Stimulated activated CD8-positive, alpha-beta memory T cell treated with anti-CD3 and anti-CD28 coated beads, Interleukin-4, amount 100 ng/mL, for 1 hour (primary cell): ENCODE results near the gene DOCK8.

Experiments used
- DNase-seq, 2 donors: peaks; one replicate each; pipeline ENCODE4 v3.0.0-alpha.2; 2020; ENCODE audit warnings: low read depth in 2 of 2, low spot score in 1 of 2

Gene DOCK8

GRCh38 chr9:489198-490197 is 274.8 kb downstream of the DOCK8 start:
- no peak for DNase-seq

GRCh38 chr9:494764-495163 is 280.1 kb downstream of the DOCK8 start:
- no peak for DNase-seq

GRCh38 chr9:495739-496138 is 281.1 kb downstream of the DOCK8 start:
- DNase-seq: no peak

- DNase-seq: no peak
Measured at GRCh38 chr9:503326-503725, 288.7 kb downstream of the DOCK8 start.

- peak; percentile 31 to 45 for DNase-seq
Measured at GRCh38 chr9:503881-504852, 289.5 kb downstream of the DOCK8 start, which contains the start of gene KANK1. TSS of gene KANK1 (plus strand) at chr9:504695.

GRCh38 chr9:504921-505740 is 290.5 kb downstream of the DOCK8 start:
- DNase-seq: no peak

- no peak for DNase-seq
Measured at GRCh38 chr9:505741-506059, 291.0 kb downstream of the DOCK8 start.

- no peak for DNase-seq
Measured at GRCh38 chr9:506281-506680, 291.6 kb downstream of the DOCK8 start.

- DNase-seq: no peak
Measured at GRCh38 chr9:511861-512260, 297.2 kb downstream of the DOCK8 start.

- DNase-seq: no peak
Measured at GRCh38 chr9:512555-513272, 298.0 kb downstream of the DOCK8 start.
